Measurements from ENCODE around the gene CD36.

CD36 gene

GRCh38 chr7:80637911-80638765 lies at the start of gene CD36:
Gene CD36, plus strand, starts transcription at chr7:80638642. Its CDS starts 8,099 bp downstream, at chr7:80646741.
- no peak for DNase-seq

GRCh38 chr7:80589631-80590030 lies 48.8 kb upstream of the CD36 start:
- no peak for DNase-seq

GRCh38 chr7:80591654-80592053 lies 46.8 kb upstream of the CD36 start:
- no peak for DNase-seq

- DNase-seq = no peak
These were observed 44.4 kb upstream of the CD36 start for GRCh38 chr7:80593869-80594586.

- no peak for DNase-seq
These were observed 41.4 kb upstream of the CD36 start for GRCh38 chr7:80596933-80597517.

- DNase-seq = no peak
These were observed 40.6 kb upstream of the CD36 start for GRCh38 chr7:80597875-80598274.

GRCh38 chr7:80600046-80600445 lies 38.4 kb upstream of the CD36 start:
- DNase-seq = no peak

GRCh38 chr7:80601999-80602398 lies 36.4 kb upstream of the CD36 start:
- DNase-seq = no peak

GRCh38 chr7:80603940-80604339 lies 34.5 kb upstream of the CD36 start:
- no peak for DNase-seq

- DNase-seq = no peak
These were observed 34.0 kb upstream of the CD36 start for GRCh38 chr7:80604436-80604835.

- DNase-seq = no peak
These were observed 31.3 kb upstream of the CD36 start for GRCh38 chr7:80607136-80607535.

- DNase-seq = no peak
These were observed 30.1 kb upstream of the CD36 start for GRCh38 chr7:80608336-80608735.

GRCh38 chr7:80609751-80610150 lies 28.7 kb upstream of the CD36 start:
- no peak for DNase-seq

GRCh38 chr7:80611353-80611752 lies 27.1 kb upstream of the CD36 start:
- DNase-seq = no peak

GRCh38 chr7:80611779-80612178 lies 26.7 kb upstream of the CD36 start:
- DNase-seq = no peak

GRCh38 chr7:80612880-80613279 lies 25.6 kb upstream of the CD36 start:
- DNase-seq = no peak

GRCh38 chr7:80613519-80613918 lies 24.9 kb upstream of the CD36 start:
- DNase-seq = no peak

GRCh38 chr7:80614851-80615271 lies 23.6 kb upstream of the CD36 start:
- DNase-seq = no peak

GRCh38 chr7:80618096-80618495 lies 20.3 kb upstream of the CD36 start:
- no peak for DNase-seq

- no peak for DNase-seq
These were observed 18.7 kb upstream of the CD36 start for GRCh38 chr7:80619741-80620140.

GRCh38 chr7:80622541-80622940 lies 15.9 kb upstream of the CD36 start:
- no peak for DNase-seq

GRCh38 chr7:80623503-80624252 lies 14.8 kb upstream of the CD36 start:
- no peak for DNase-seq

- no peak for DNase-seq
These were observed 13.7 kb upstream of the CD36 start for GRCh38 chr7:80624763-80625162.
